T-cell (primary cell): ENCODE measurements around the gene RMDN3. TPM values are rescaled to one million over a fixed set of nuclear protein-coding genes. Genes with fewer than 3 reads are reported as not detected.

Experiments
- ATAC-seq, 4 experiments: fragments of 200-7000 bp in 3 of 4; fragments of 150-1000 bp in 1 of 4; cut with Tn5 transposase; replicated peaks in 1 of 4; 1 replicate in 3 of 4; 2 replicates in 1 of 4; pipeline ENCODE4 v1.10.0; 2021; ENCODE audit warnings: moderate library complexity in 3 of 4, mild to moderate bottlenecking in 2 of 4, moderate number of reproducible peaks in 1 of 4
- CTCF ChIA-PET, 2 donors: fragments of 300-600 bp; sonication (Branson Sonifier 250); formaldehyde crosslinking; loops; one replicate each; lab custom pipeline; 2022; ENCODE audit warnings: antibody characterized with exemption in 2 of 2; lab: Charles Lee
- POLR2A ChIA-PET, 2 donors: fragments of 300-600 bp; sonication (Branson Sonifier 250); formaldehyde crosslinking; loops; one replicate each; lab custom pipeline; 2022; ENCODE audit warnings: antibody characterized with exemption in 2 of 2; lab: Charles Lee
- DNase-seq, 35 experiments: peaks; one replicate each; pipeline versions ENCODE4 v3.0.0 to v3.0.0-alpha.2; 2013 to 2023
- H3K27ac ChIP-seq: one replicate; pipeline ENCODE4 v1.5.1; 2013; ENCODE audit warnings: low read length
- H3K27me3 ChIP-seq, 2 experiments: replicated peaks in 1 of 2; 1 replicate in 1 of 2; 2 replicates in 1 of 2; pipeline versions ENCODE4 v1.6.1 to v1.7.0; 2013; ENCODE audit warnings: low read length in 1 of 2, mixed read lengths in 1 of 2; ENCODE audit not compliant: control insufficient read depth in 2 of 2, insufficient read depth in 2 of 2; ENCODE audit errors: extremely low read depth in 1 of 2
- H3K36me3 ChIP-seq, 2 donors: 1 replicate in 1 of 2; 2 replicates in 1 of 2; pipeline versions ENCODE4 v1.6.1 to v1.7.0; 2013; ENCODE audit warnings: low read length in 1 of 2; ENCODE audit not compliant: control insufficient read depth in 2 of 2, insufficient read depth in 1 of 2; ENCODE audit errors: extremely low read depth in 1 of 2
- H3K4me1 ChIP-seq, 2 experiments: 1 replicate in 1 of 2; 2 replicates in 1 of 2; pipeline versions ENCODE4 v1.6.1 to v1.7.0; 2013; ENCODE audit warnings: low read length in 2 of 2, mixed read lengths in 1 of 2; ENCODE audit not compliant: insufficient read depth in 2 of 2, control insufficient read depth in 1 of 2; ENCODE audit errors: extremely low read depth in 1 of 2
- H3K4me3 ChIP-seq, 2 donors: 1 replicate in 1 of 2; 2 replicates in 1 of 2; pipeline versions ENCODE4 v1.5.1 to v1.7.0; 2013; ENCODE audit warnings: mild to moderate bottlenecking in 2 of 2, low read length in 1 of 2, moderate library complexity in 1 of 2; ENCODE audit not compliant: control insufficient read depth in 1 of 2; ENCODE audit errors: extremely low read depth in 1 of 2
- H3K9me3 ChIP-seq: 2 replicates; pipeline ENCODE4 v1.7.0; 2013
- H3K27ac Mint-ChIP-seq, 2 donors: one replicate each; pipeline ENCODE4 v1.8.0; 2020 to 2021; ENCODE audit warnings: mild to moderate bottlenecking in 2 of 2, mixed read lengths in 2 of 2
- H3K27me3 Mint-ChIP-seq, 2 donors: one replicate each; pipeline ENCODE4 v1.8.0; 2021 to 2022; ENCODE audit warnings: mixed read lengths in 2 of 2
- H3K36me3 Mint-ChIP-seq: one replicate; pipeline ENCODE4 v1.8.0; 2021; ENCODE audit warnings: mixed read lengths
- H3K4me1 Mint-ChIP-seq, 3 donors: one replicate each; pipeline ENCODE4 v1.8.0; 2020 to 2022; ENCODE audit warnings: mixed read lengths in 3 of 3, mild to moderate bottlenecking in 1 of 3
- H3K4me3 Mint-ChIP-seq, 3 donors: one replicate each; pipeline ENCODE4 v1.8.0; 2020 to 2022; ENCODE audit warnings: mild to moderate bottlenecking in 3 of 3, mixed read lengths in 3 of 3, moderate library complexity in 3 of 3
- H3K9me3 Mint-ChIP-seq, 3 donors: one replicate each; pipeline ENCODE4 v1.8.0; 2020 to 2022; ENCODE audit warnings: mixed read lengths in 3 of 3
- WGBS: methylation state at CpG from one replicate; pipeline ENCODE4 v1.1.5; 2013; ENCODE audit warnings: missing lambda C conversion rate; ENCODE audit not compliant: insufficient coverage; 5-methylcytosine and 5-hydroxymethylcytosine counted together
- total RNA-seq, 35 experiments: library from RNA in 6 of 35; stranded (reverse) in 6 of 35; fragments of 120-200 nt in 1 of 35; gene quantifications; one replicate each; pipeline versions ENCODE4 v1.2.1 to v1.2.4 and lab custom pipeline; 2013 to 2026

Gene RMDN3
- total RNA-seq, 5 donors from 2014 or later (not counting 1 experiment from before 2014, with no cell fraction given), result 23.9 to 32.3 (median 26.9) TPM

- DNase-seq (no peak), ATAC-seq (no peak)
- Histone ChIP-seq H3K4me1 (peaks cover 4 to 28% of the 10 kb centered on the region in 2 experiments), H3K27ac (no peak overlapping the region), H3K27me3 (no peaks in the 10 kb centered on the region), H3K36me3 (peaks cover 0 to 14% of the 10 kb centered on the region in 2 donors), H3K9me3 (no peaks in the 10 kb centered on the region), H3K4me3 (no peak overlapping the region)
- peaks cover 6% of the 10 kb centered on the region for H3K36me3 Mint-ChIP-seq
- CTCF ChIA-PET, result interaction anchor here in 1 of 2 donors (0.6 kb wide), 1 partner anchor 167 kb away, joined by 4 read pairs; no protein-coding TSS in a partner anchor
- POLR2A ChIA-PET, result interaction anchor here in 1 of 2 donors (0.6 to 1.0 kb wide), 2 partner anchors 8 to 489 kb away, joined by 3 to 7 read pairs; no protein-coding TSS in a partner anchor
- 90% methylated on average over 2 of the region's 6 CpGs for WGBS
- H3K4me3 Mint-ChIP-seq, result peak overlapping the region in 2 of 3 donors; percentile 42 to 95
- H3K4me1 Mint-ChIP-seq, result peaks cover 26 to 32% (median 27%) of the 10 kb centered on the region in 3 donors
- H3K27me3 Mint-ChIP-seq, result no peaks in the 10 kb centered on the region
- no peak overlapping the region for H3K27ac Mint-ChIP-seq
- H3K9me3 Mint-ChIP-seq, result no peaks in the 10 kb centered on the region
These were observed 1.9 kb upstream of the RMDN3 start for GRCh38 chr15:40756938-40757337.

DNA sequence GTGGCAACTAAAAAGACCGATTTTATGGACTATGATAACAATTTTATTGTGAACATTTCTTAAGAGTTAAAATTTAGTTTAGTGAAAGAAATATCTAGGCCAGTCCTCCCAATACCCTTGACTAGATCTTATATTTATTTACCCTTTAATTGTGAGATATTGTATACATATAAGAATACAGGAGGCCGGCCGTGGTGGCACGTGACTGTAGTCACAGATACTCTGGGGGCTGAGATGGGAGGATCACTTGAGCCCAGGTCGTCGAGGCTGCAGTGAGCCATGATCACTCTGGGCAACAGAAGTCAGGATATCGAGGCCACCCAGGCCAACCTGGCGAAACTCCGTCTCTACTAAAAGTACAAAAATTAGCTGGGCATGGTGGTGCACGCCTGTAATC, 756 bp upstream of the RMDN3 start:
- peaks cover 4 to 30% of the 10 kb centered on the region in 2 experiments for H3K4me1 ChIP-seq
- WGBS, result 79% methylated on average over 9 of the region's 10 CpGs
- ATAC-seq (no peak), DNase-seq (no peak)
- H3K36me3 ChIP-seq, result peaks cover 0 to 25% of the 10 kb centered on the region in 2 donors
- no peaks in the 10 kb centered on the region for H3K9me3 ChIP-seq
- H3K27me3 Mint-ChIP-seq, result no peaks in the 10 kb centered on the region
- H3K4me3 Mint-ChIP-seq, result peak overlapping the region; percentile 89 to 95 (median 90)
- H3K4me1 Mint-ChIP-seq, result peaks cover 26 to 35% (median 34%) of the 10 kb centered on the region in 3 donors
- no peaks in the 10 kb centered on the region for H3K27me3 ChIP-seq
- no peaks in the 10 kb centered on the region for H3K9me3 Mint-ChIP-seq
- peak overlapping the region; percentile 91 to 97 for H3K27ac Mint-ChIP-seq
- peak overlapping the region; percentile 69 for H3K27ac ChIP-seq
- peak overlapping the region; percentile 83 to 94 for H3K4me3 ChIP-seq
- ChIA-PET CTCF (interaction anchor here in 1 of 2 donors (0.6 kb wide), 1 partner anchor 102 kb away, joined by 3 read pairs; no protein-coding TSS in a partner anchor), POLR2A (interaction anchor here in 1 of 2 donors (0.6 to 1.0 kb wide), 2 partner anchors 9 to 1211 kb away, joined by 3 read pairs; no protein-coding TSS in a partner anchor)
- peaks cover 13% of the 10 kb centered on the region for H3K36me3 Mint-ChIP-seq

DNA sequence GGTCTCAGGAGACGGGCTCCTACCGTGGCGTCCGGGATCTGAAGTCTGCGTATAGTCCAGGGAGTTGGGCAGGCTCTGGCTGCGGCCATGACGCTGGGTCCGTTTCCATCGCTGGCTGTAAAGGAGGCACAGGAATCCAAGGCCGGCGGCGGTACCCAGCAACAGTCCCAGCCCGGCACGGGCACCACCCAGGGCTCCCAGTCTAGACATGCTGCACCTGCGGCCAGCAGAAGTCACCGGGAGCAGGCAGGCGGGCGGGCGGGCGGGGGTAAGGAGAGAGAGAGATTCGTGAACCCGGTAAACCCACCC, 526 bp downstream of the RMDN3 start:
- Histone ChIP-seq H3K4me1 (peaks cover 4 to 30% of the 10 kb centered on the region in 2 experiments), H3K27ac (peak overlapping the region; percentile 72), H3K27me3 (no peaks in the 10 kb centered on the region), H3K9me3 (no peaks in the 10 kb centered on the region), H3K36me3 (peaks cover 0 to 37% of the 10 kb centered on the region in 2 donors), H3K4me3 (peak overlapping the region; percentile 83 to 94)
- POLR2A ChIA-PET, result interaction anchor here in 1 of 2 donors (0.6 kb wide), 1 partner anchor 28 kb away, joined by 4 read pairs; no protein-coding TSS in a partner anchor
- no peaks in the 10 kb centered on the region for H3K9me3 Mint-ChIP-seq
- peaks cover 26 to 37% (median 34%) of the 10 kb centered on the region in 3 donors for H3K4me1 Mint-ChIP-seq
- peak overlapping the region; percentile 89 to 95 (median 90) for H3K4me3 Mint-ChIP-seq
- H3K36me3 Mint-ChIP-seq, result peaks cover 17% of the 10 kb centered on the region
- CTCF ChIA-PET, result interaction anchor here in 1 of 2 donors (0.7 kb wide), 1 partner anchor 25 kb away, joined by 5 read pairs; no protein-coding TSS in a partner anchor
- DNase-seq, result peak in 3 of 35 experiments; percentile 11 to 39 (median 19)
- ATAC-seq, result peak; percentile 11 to 16 (median 14)
- peak overlapping the region; percentile 67 to 97 for H3K27ac Mint-ChIP-seq
- under 1% methylated on average over 12 of the region's 22 CpGs for WGBS
- H3K27me3 Mint-ChIP-seq, result no peaks in the 10 kb centered on the region

GRCh38 chr15:40751745-40752144, 3.3 kb downstream of the RMDN3 start:
- ChIA-PET POLR2A (no interaction called here), CTCF (interaction anchor here (0.5 to 2.6 kb wide), 5 partner anchors 8 to 57 kb away, joined by 3 to 10 read pairs (median 5); no protein-coding TSS in a partner anchor)
- H3K27ac Mint-ChIP-seq, result no peak overlapping the region

DNA sequence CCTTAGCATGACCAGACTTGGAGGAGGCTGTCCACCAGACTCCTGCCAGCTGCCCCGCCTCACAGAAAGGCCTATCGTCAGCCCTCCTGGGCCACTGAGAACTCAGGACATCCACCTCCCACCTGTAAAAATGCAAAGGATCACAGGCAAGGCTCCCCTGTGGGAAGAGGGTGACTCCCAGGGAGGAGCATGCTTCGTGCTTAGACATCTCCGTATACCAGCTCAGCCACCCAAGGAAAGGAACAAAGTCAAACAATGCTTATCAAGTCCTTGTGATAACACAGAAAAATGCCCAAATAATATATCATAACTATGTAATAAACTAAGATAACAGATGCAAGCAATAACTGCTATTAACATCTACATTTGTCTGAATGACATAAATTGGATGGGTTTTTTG, 4.2 kb downstream of the RMDN3 start:
- Mint-ChIP-seq H3K36me3 (peaks cover 29% of the 10 kb centered on the region), H3K4me1 (peaks cover 26 to 37% (median 34%) of the 10 kb centered on the region in 3 donors), H3K4me3 (no peak overlapping the region), H3K27ac (no peak overlapping the region), H3K27me3 (no peaks in the 10 kb centered on the region), H3K9me3 (no peaks in the 10 kb centered on the region)
- no peak for DNase-seq
- Histone ChIP-seq H3K27ac (no peak overlapping the region), H3K36me3 (peaks cover 0 to 64% of the 10 kb centered on the region in 2 donors), H3K9me3 (no peaks in the 10 kb centered on the region), H3K27me3 (no peaks in the 10 kb centered on the region), H3K4me3 (no peak overlapping the region), H3K4me1 (peaks cover 4 to 28% of the 10 kb centered on the region in 2 experiments)
- 100% methylated on average over 1 of the region's 4 CpGs for WGBS
- POLR2A ChIA-PET, result interaction anchor here in 1 of 2 donors (0.5 kb wide), 1 partner anchor 590 kb away, joined by 3 read pairs; no protein-coding TSS in a partner anchor
- ATAC-seq, result no peak
- CTCF ChIA-PET, result interaction anchor here in 1 of 2 donors (1.2 kb wide), 1 partner anchor 57 kb away, joined by 4 read pairs; no protein-coding TSS in a partner anchor

More at GRCh38 chr15:40751745-40752144, 3.3 kb downstream of the RMDN3 start:
- no peaks in the 10 kb centered on the region for H3K9me3 ChIP-seq
- peaks cover 0 to 58% of the 10 kb centered on the region in 2 donors for H3K36me3 ChIP-seq
- no peak overlapping the region for H3K4me3 ChIP-seq
- Mint-ChIP-seq H3K9me3 (no peaks in the 10 kb centered on the region), H3K36me3 (peaks cover 29% of the 10 kb centered on the region), H3K4me3 (no peak overlapping the region), H3K27me3 (no peaks in the 10 kb centered on the region), H3K4me1 (peaks cover 26 to 37% (median 34%) of the 10 kb centered on the region in 3 donors)
- ATAC-seq, result no peak
- no peak overlapping the region for H3K27ac ChIP-seq
- 100% methylated on average over 8 of the region's 12 CpGs for WGBS
- DNase-seq, result no peak
- H3K27me3 ChIP-seq, result no peaks in the 10 kb centered on the region
- H3K4me1 ChIP-seq, result peaks cover 4 to 30% of the 10 kb centered on the region in 2 experiments

- ChIA-PET CTCF (interaction anchor here in 1 of 2 donors (0.6 to 0.7 kb wide), 2 partner anchors 89 to 485 kb away, joined by 4 to 5 read pairs; no protein-coding TSS in a partner anchor), POLR2A (no interaction called here)
- Mint-ChIP-seq H3K9me3 (no peaks in the 10 kb centered on the region), H3K27ac (no peak overlapping the region), H3K36me3 (peaks cover 32% of the 10 kb centered on the region), H3K4me1 (peaks cover 20 to 39% (median 28%) of the 10 kb centered on the region in 3 donors), H3K27me3 (no peaks in the 10 kb centered on the region), H3K4me3 (no peak overlapping the region)
- ATAC-seq (no peak), DNase-seq (no peak)
- Histone ChIP-seq H3K4me1 (peaks cover 2 to 25% of the 10 kb centered on the region in 2 experiments), H3K36me3 (peaks cover 8 to 74% of the 10 kb centered on the region in 2 donors), H3K4me3 (no peak overlapping the region), H3K27me3 (no peaks in the 10 kb centered on the region), H3K27ac (no peak overlapping the region), H3K9me3 (no peaks in the 10 kb centered on the region)
- no CpG with 5 or more reads among the region's 4 CpGs for WGBS
These were observed 5.9 kb downstream of the RMDN3 start for GRCh38 chr15:40749151-40749630.
